Breast epithelium (tissue), 3 donors: ENCODE data around the gene DDX39B.
"Not testable (repeated sequence)": the region's sequence is repeated elsewhere in the genome, so short reads cannot be mapped to it uniquely, and the experiment has no call there.

Experiments
- CTCF ChIP-seq, 3 donors: fragments of 450-650 bp; IDR thresholded peaks; one replicate each; pipeline ENCODE4 v1.5.1; 2016 to 2017; ENCODE audit warnings: antibody characterized with exemption in 3 of 3, mild to moderate bottlenecking in 3 of 3, moderate library complexity in 3 of 3
- POLR2A ChIP-seq: fragments of 450-650 bp; IDR thresholded peaks from one replicate; pipeline ENCODE4 v1.6.1; 2016; ENCODE audit warnings: antibody characterized with exemption, mild to moderate bottlenecking, moderate library complexity

DNA sequence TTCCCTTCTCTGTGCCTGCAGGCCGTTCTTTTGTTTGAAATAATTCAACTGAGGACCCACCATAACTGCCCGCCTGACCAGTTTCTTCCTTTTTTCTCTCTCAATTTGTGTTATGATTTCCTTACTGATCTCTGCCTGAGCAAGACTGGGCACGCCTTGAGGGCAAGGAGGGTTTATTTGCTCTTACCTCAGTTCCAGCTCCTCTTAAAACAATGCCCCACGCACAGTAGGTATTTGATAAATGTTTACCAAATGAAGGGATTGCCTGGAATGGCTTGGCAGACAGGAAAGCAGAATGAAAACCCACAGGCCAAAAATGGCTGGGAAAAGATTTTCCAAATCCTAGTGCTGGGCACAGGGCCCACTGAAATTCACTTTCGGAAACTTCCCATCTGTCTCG lies 54.1 kb downstream of the DDX39B start:
- TF ChIP-seq CTCF (IDR thresholded peaks at IDR 0.05); POLR2A: not testable (repeated sequence)
